ENCODE results near the gene MITF. TPM values are rescaled to one million over a fixed set of nuclear protein-coding genes. Genes with fewer than 3 reads are reported as not detected.

Gene MITF
- total and polyA plus RNA-seq, 9 donors, result 5.7 to 9.6 (median 7.4) TPM

- H3K4me1 ChIP-seq (ENCODE audit: control insufficient read depth, insufficient read depth, low read length), result peaks cover 4% of the 10 kb centered on the region
- no peak overlapping the region for H3K27ac ChIP-seq (ENCODE audit: low read length)
- no peaks in the 10 kb centered on the region for H3K36me3 ChIP-seq (ENCODE audit: control insufficient read depth, insufficient read depth, low read length)
- WGBS (ENCODE audit: insufficient coverage), result no CpG with 5 or more reads among the region's 3 CpGs
- H3K9me3 ChIP-seq (replicated peaks; ENCODE audit: control insufficient read depth, low read depth, low read length), result no peaks in the 10 kb centered on the region
- H3K27me3 ChIP-seq (ENCODE audit: control insufficient read depth, insufficient read depth, low read length), result no peaks in the 10 kb centered on the region
- no peak for DNase-seq
- no peak overlapping the region for H3K4me3 ChIP-seq (ENCODE audit: low read length)
These were observed 27.4 kb downstream of the MITF start for GRCh38 chr3:69766638-69767037.

GRCh38 chr3:69767571-69767970 is 28.3 kb downstream of the MITF start:
- Histone ChIP-seq H3K4me3 (ENCODE audit: low read length) (no peak overlapping the region), H3K36me3 (ENCODE audit: control insufficient read depth, insufficient read depth, low read length) (no peaks in the 10 kb centered on the region), H3K4me1 (ENCODE audit: control insufficient read depth, insufficient read depth, low read length) (peaks cover 7% of the 10 kb centered on the region), H3K27me3 (ENCODE audit: control insufficient read depth, insufficient read depth, low read length) (no peaks in the 10 kb centered on the region), H3K9me3 (replicated peaks; ENCODE audit: control insufficient read depth, low read depth, low read length) (no peaks in the 10 kb centered on the region), H3K27ac (ENCODE audit: low read length) (no peak overlapping the region)
- DNase-seq, result peak; percentile 75
- WGBS (ENCODE audit: insufficient coverage), result 40% methylated on average over 5 of the region's 5 CpGs

GRCh38 chr3:69768438-69768837 is 29.2 kb downstream of the MITF start:
- Histone ChIP-seq H3K27ac (ENCODE audit: low read length) (no peak overlapping the region), H3K9me3 (replicated peaks; ENCODE audit: control insufficient read depth, low read depth, low read length) (no peaks in the 10 kb centered on the region), H3K36me3 (ENCODE audit: control insufficient read depth, insufficient read depth, low read length) (no peaks in the 10 kb centered on the region), H3K4me3 (ENCODE audit: low read length) (no peak overlapping the region), H3K27me3 (ENCODE audit: control insufficient read depth, insufficient read depth, low read length) (no peaks in the 10 kb centered on the region), H3K4me1 (ENCODE audit: control insufficient read depth, insufficient read depth, low read length) (peaks cover 7% of the 10 kb centered on the region)
- no peak for DNase-seq
- WGBS (ENCODE audit: insufficient coverage), result 80% methylated on average over 1 of the region's 2 CpGs

- Histone ChIP-seq H3K27ac (ENCODE audit: low read length) (no peak overlapping the region), H3K27me3 (ENCODE audit: control insufficient read depth, insufficient read depth, low read length) (no peaks in the 10 kb centered on the region), H3K9me3 (replicated peaks; ENCODE audit: control insufficient read depth, low read depth, low read length) (no peaks in the 10 kb centered on the region), H3K36me3 (ENCODE audit: control insufficient read depth, insufficient read depth, low read length) (no peaks in the 10 kb centered on the region), H3K4me1 (ENCODE audit: control insufficient read depth, insufficient read depth, low read length) (peaks cover 4% of the 10 kb centered on the region), H3K4me3 (ENCODE audit: low read length) (no peak overlapping the region)
- DNase-seq, result no peak
These were observed 31.0 kb downstream of the MITF start for GRCh38 chr3:69770219-69770618.

- Histone ChIP-seq H3K4me1 (ENCODE audit: control insufficient read depth, insufficient read depth, low read length) (peaks cover 4% of the 10 kb centered on the region), H3K36me3 (ENCODE audit: control insufficient read depth, insufficient read depth, low read length) (no peaks in the 10 kb centered on the region), H3K4me3 (ENCODE audit: low read length) (no peak overlapping the region), H3K9me3 (replicated peaks; ENCODE audit: control insufficient read depth, low read depth, low read length) (no peaks in the 10 kb centered on the region), H3K27ac (ENCODE audit: low read length) (no peak overlapping the region), H3K27me3 (ENCODE audit: control insufficient read depth, insufficient read depth, low read length) (no peaks in the 10 kb centered on the region)
- WGBS (ENCODE audit: insufficient coverage), result 20% methylated on average over 1 of the region's 6 CpGs
- peak; percentile 80 for DNase-seq
These were observed 31.8 kb downstream of the MITF start for GRCh38 chr3:69770976-69771634.

- no peak for DNase-seq
- Histone ChIP-seq H3K27ac (ENCODE audit: low read length) (peak overlapping the region; percentile 33), H3K4me3 (ENCODE audit: low read length) (no peak overlapping the region), H3K9me3 (replicated peaks; ENCODE audit: control insufficient read depth, low read depth, low read length) (no peaks in the 10 kb centered on the region), H3K4me1 (ENCODE audit: control insufficient read depth, insufficient read depth, low read length) (peaks cover 4% of the 10 kb centered on the region), H3K36me3 (ENCODE audit: control insufficient read depth, insufficient read depth, low read length) (no peaks in the 10 kb centered on the region), H3K27me3 (ENCODE audit: control insufficient read depth, insufficient read depth, low read length) (no peaks in the 10 kb centered on the region)
- no CpG with 5 or more reads among the region's 2 CpGs for WGBS (ENCODE audit: insufficient coverage)
These were observed 33.0 kb downstream of the MITF start for GRCh38 chr3:69772152-69772867.

GRCh38 chr3:69774029-69774428 is 34.8 kb downstream of the MITF start:
- Histone ChIP-seq H3K27me3 (ENCODE audit: control insufficient read depth, insufficient read depth, low read length) (no peaks in the 10 kb centered on the region), H3K9me3 (replicated peaks; ENCODE audit: control insufficient read depth, low read depth, low read length) (no peaks in the 10 kb centered on the region), H3K36me3 (ENCODE audit: control insufficient read depth, insufficient read depth, low read length) (no peaks in the 10 kb centered on the region), H3K4me3 (ENCODE audit: low read length) (no peak overlapping the region), H3K4me1 (ENCODE audit: control insufficient read depth, insufficient read depth, low read length) (peaks cover 4% of the 10 kb centered on the region), H3K27ac (ENCODE audit: low read length) (no peak overlapping the region)
- no peak for DNase-seq
- no CpG with 5 or more reads among the region's 1 CpG for WGBS (ENCODE audit: insufficient coverage)

- DNase-seq, result no peak
- Histone ChIP-seq H3K27me3 (ENCODE audit: control insufficient read depth, insufficient read depth, low read length) (no peaks in the 10 kb centered on the region), H3K4me3 (ENCODE audit: low read length) (no peak overlapping the region), H3K9me3 (replicated peaks; ENCODE audit: control insufficient read depth, low read depth, low read length) (no peaks in the 10 kb centered on the region), H3K27ac (ENCODE audit: low read length) (no peak overlapping the region), H3K36me3 (ENCODE audit: control insufficient read depth, insufficient read depth, low read length) (no peaks in the 10 kb centered on the region), H3K4me1 (ENCODE audit: control insufficient read depth, insufficient read depth, low read length) (peaks cover 4% of the 10 kb centered on the region)
- no CpG with 5 or more reads among the region's 3 CpGs for WGBS (ENCODE audit: insufficient coverage)
These were observed 36.5 kb downstream of the MITF start for GRCh38 chr3:69775751-69776150.

- Histone ChIP-seq H3K9me3 (replicated peaks; ENCODE audit: control insufficient read depth, low read depth, low read length) (no peaks in the 10 kb centered on the region), H3K27me3 (ENCODE audit: control insufficient read depth, insufficient read depth, low read length) (no peaks in the 10 kb centered on the region), H3K27ac (ENCODE audit: low read length) (no peak overlapping the region), H3K4me1 (ENCODE audit: control insufficient read depth, insufficient read depth, low read length) (peaks cover 4% of the 10 kb centered on the region), H3K36me3 (ENCODE audit: control insufficient read depth, insufficient read depth, low read length) (no peaks in the 10 kb centered on the region), H3K4me3 (ENCODE audit: low read length) (no peak overlapping the region)
- DNase-seq, result no peak
- 100% methylated on average over 3 of the region's 3 CpGs for WGBS (ENCODE audit: insufficient coverage)
These were observed 37.0 kb downstream of the MITF start for GRCh38 chr3:69776289-69776688.

- H3K4me3 ChIP-seq (ENCODE audit: low read length), result no peak overlapping the region
- peaks cover 2% of the 10 kb centered on the region for H3K4me1 ChIP-seq (ENCODE audit: control insufficient read depth, insufficient read depth, low read length)
- H3K36me3 ChIP-seq (ENCODE audit: control insufficient read depth, insufficient read depth, low read length), result no peaks in the 10 kb centered on the region
- H3K27me3 ChIP-seq (ENCODE audit: control insufficient read depth, insufficient read depth, low read length), result no peaks in the 10 kb centered on the region
- no peak for DNase-seq
- H3K9me3 ChIP-seq (replicated peaks; ENCODE audit: control insufficient read depth, low read depth, low read length), result no peaks in the 10 kb centered on the region
- H3K27ac ChIP-seq (ENCODE audit: low read length), result no peak overlapping the region
These were observed 37.8 kb downstream of the MITF start for GRCh38 chr3:69776920-69777581.

Measured in muscle of leg (tissue), 11 donors.